ENCODE measurements around the gene HOATZ.

DNA sequence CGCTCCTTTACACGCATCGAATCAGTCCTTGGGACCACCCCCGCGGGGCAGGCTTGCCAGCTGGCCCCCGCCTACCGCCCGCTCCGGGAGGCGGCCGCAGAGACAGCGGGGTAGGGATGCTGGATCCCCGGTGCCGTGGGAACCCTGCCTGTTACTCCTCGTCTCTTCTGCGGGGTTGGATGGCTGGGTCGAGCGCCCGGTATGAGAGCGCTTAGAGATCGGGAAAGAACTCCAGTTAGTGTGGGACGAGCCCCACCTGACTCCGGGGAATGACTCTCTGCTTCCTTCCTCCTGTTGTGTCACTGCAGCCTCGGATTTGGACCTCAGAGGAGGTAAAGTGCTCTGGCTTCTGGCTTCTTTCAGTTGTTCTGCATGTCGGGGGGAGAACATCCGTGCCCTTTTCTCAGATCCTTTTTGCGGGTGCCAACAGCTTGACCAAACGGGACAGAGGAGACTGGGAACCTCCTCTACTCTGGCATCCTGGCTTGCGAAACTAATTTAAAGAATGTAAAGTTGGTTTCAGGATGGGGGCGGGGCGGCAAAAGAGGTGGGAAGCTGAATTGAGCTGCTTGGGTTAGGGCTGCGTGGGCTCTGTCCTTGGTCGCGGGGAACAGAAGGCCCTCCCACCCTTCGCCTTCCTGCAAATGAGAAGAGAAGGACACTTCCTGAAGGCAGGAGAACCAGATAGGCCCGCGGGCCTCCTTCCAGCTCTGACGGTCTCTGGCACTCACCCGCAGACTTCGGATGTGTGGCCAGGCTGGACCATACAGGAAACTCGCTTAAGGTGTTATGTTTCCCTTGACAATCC is 26.9 kb downstream of the HOATZ start:
- peak; percentile 28 for TF ChIP-seq FOS (IDR thresholded peaks at IDR 0.05; ENCODE audit: borderline replicate concordance, insufficient read depth, low read length)
- no peak for TF ChIP-seq POLR2A (IDR thresholded peaks at IDR 0.05; ENCODE audit: low read depth, low read length)
- TF ChIP-seq, protein P1, sequence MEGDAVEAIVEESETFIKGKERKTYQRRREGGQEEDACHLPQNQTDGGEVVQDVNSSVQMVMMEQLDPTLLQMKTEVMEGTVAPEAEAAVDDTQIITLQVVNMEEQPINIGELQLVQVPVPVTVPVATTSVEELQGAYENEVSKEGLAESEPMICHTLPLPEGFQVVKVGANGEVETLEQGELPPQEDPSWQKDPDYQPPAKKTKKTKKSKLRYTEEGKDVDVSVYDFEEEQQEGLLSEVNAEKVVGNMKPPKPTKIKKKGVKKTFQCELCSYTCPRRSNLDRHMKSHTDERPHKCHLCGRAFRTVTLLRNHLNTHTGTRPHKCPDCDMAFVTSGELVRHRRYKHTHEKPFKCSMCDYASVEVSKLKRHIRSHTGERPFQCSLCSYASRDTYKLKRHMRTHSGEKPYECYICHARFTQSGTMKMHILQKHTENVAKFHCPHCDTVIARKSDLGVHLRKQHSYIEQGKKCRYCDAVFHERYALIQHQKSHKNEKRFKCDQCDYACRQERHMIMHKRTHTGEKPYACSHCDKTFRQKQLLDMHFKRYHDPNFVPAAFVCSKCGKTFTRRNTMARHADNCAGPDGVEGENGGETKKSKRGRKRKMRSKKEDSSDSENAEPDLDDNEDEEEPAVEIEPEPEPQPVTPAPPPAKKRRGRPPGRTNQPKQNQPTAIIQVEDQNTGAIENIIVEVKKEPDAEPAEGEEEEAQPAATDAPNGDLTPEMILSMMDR (IDR thresholded peaks at IDR 0.05; ENCODE audit: extremely low read depth in 1 of 2, insufficient read depth in 1 of 2, low read depth in 1 of 2, low read length in 2 of 2), result no peak
- TF ChIP-seq, protein P2, sequence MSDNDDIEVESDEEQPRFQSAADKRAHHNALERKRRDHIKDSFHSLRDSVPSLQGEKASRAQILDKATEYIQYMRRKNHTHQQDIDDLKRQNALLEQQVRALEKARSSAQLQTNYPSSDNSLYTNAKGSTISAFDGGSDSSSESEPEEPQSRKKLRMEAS (IDR thresholded peaks at IDR 0.05; ENCODE audit: insufficient read depth, insufficient read length), result no peak
- no peak for TF ChIP-seq JUN (IDR thresholded peaks at IDR 0.05; ENCODE audit: borderline replicate concordance, insufficient read depth, insufficient read length, low read depth)
- TF ChIP-seq EZH2 (IDR thresholded peaks at IDR 0.05; ENCODE audit: borderline replicate concordance, low read depth, low read length, severe bottlenecking), result no peak
- TF ChIP-seq POLR2AphosphoS5 (IDR thresholded peaks at IDR 0.05; ENCODE audit: insufficient read depth, low read depth, low read length), result no peak
- no peak for TF ChIP-seq MYC (IDR thresholded peaks at IDR 0.05; ENCODE audit: low read depth, low read length)
